SK-N-SH (cell line): ENCODE results near the gene PHLPP1. TPM values are rescaled to one million over a fixed set of nuclear protein-coding genes. Genes with fewer than 3 reads are reported as not detected.
A peak's percentile ranks its signal among the peaks of the same experiment; 100 is the strongest.

Experiments used
- CTCF ChIA-PET: fragments of 300-600, 350-600 bp; formaldehyde crosslinking; extraction: SDS; loops from one replicate; lab custom pipeline; 2021; lab: Yijun Ruan, JAX
- POLR2A ChIA-PET: fragments of 350-600 bp; sonication (Branson Sonifier 250); formaldehyde crosslinking; extraction: SDS; loops from one replicate; lab custom pipeline; 2020; ENCODE audit warnings: antibody characterized with exemption, inconsistent platforms; lab: Yijun Ruan, JAX
- DNase-seq: peaks from one replicate; pipeline ENCODE4 v3.0.0; 2012
- H2AFZ ChIP-seq: fragments of 200-600 bp; sonication (generic); 2 replicates; pipeline ENCODE4 v1.8.1; 2016; ENCODE audit warnings: antibody characterized with exemption, mild to moderate bottlenecking, low read depth
- H3F3A ChIP-seq: fragments of 200-600 bp; sonication (generic); replicated peaks from 2 replicates; pipeline ENCODE3; 2016; ENCODE audit warnings: antibody characterized with exemption, mild to moderate bottlenecking; ENCODE audit not compliant: insufficient read depth
- H3K27ac ChIP-seq, 2 experiments: fragments of 200-500 bp in 1 of 2; fragments of 200-600 bp in 1 of 2; sonication (Bioruptor generic) in 1 of 2; sonication (generic), shearing (Covaris generic) in 1 of 2; 2 replicates each; pipeline versions ENCODE4 v1.5.1 to v1.6.1; 2014 to 2016; ENCODE audit warnings: low read depth in 2 of 2, inconsistent platforms in 1 of 2, low read length in 1 of 2, mild to moderate bottlenecking in 1 of 2, mixed read lengths in 1 of 2
- H3K27me3 ChIP-seq: fragments of 200-600 bp; sonication (generic), shearing (Covaris generic); 2 replicates; pipeline ENCODE4 v1.6.1; 2016; ENCODE audit warnings: mixed run types; ENCODE audit not compliant: insufficient read depth
- H3K36me3 ChIP-seq, 2 experiments: fragments of 200-500 bp in 1 of 2; fragments of 200-600 bp in 1 of 2; sonication (Bioruptor generic) in 1 of 2; sonication (generic) in 1 of 2; replicated peaks in 1 of 2; 2 replicates each; pipeline versions ENCODE3 to v1.5.1; 2014 to 2016; ENCODE audit warnings: low read length in 1 of 2, mild to moderate bottlenecking in 1 of 2; ENCODE audit not compliant: insufficient read depth in 2 of 2, control insufficient read depth in 1 of 2
- H3K4me1 ChIP-seq, 2 experiments: fragments of 200-500 bp in 1 of 2; fragments of 200-600 bp in 1 of 2; sonication (Bioruptor generic) in 1 of 2; sonication (generic), shearing (Covaris generic) in 1 of 2; 2 replicates each; pipeline versions ENCODE4 v1.5.1 to v1.6.1; 2014 to 2016; ENCODE audit warnings: low read depth in 1 of 2, low read length in 1 of 2, mixed run types in 1 of 2; ENCODE audit not compliant: insufficient read depth in 2 of 2, control insufficient read depth in 1 of 2
- H3K4me2 ChIP-seq: fragments of 200-600 bp; sonication (generic), shearing (Covaris generic); 2 replicates; pipeline ENCODE4 v1.6.1; 2017; ENCODE audit warnings: mixed run types
- H3K4me3 ChIP-seq, 2 experiments: fragments of 200-500 bp in 1 of 2; fragments of 200-600 bp in 1 of 2; sonication (Bioruptor generic) in 1 of 2; sonication (generic), shearing (Covaris generic) in 1 of 2; 2 replicates each; pipeline versions ENCODE4 v1.5.1 to v1.8.1; 2014 to 2016; ENCODE audit warnings: low read depth in 2 of 2, inconsistent platforms in 1 of 2, low read length in 1 of 2, mild to moderate bottlenecking in 1 of 2, mixed read lengths in 1 of 2, moderate library complexity in 1 of 2
- H3K79me2 ChIP-seq: fragments of 200-600 bp; sonication (generic); 2 replicates; pipeline ENCODE4 v1.8.1; 2017; ENCODE audit warnings: mild to moderate bottlenecking; ENCODE audit not compliant: insufficient read depth
- H3K9ac ChIP-seq: fragments of 200-600 bp; sonication (generic); 2 replicates; pipeline ENCODE4 v1.6.1; 2017; ENCODE audit warnings: mixed run types
- H3K9me2 ChIP-seq: fragments of 200-600 bp; sonication (generic); 2 replicates; pipeline ENCODE4 v1.6.1; 2017; ENCODE audit warnings: mixed run types
- H3K9me3 ChIP-seq: fragments of 200-600 bp; sonication (generic); 2 replicates; pipeline ENCODE4 v1.6.1; 2017; ENCODE audit warnings: mixed run types, mild to moderate bottlenecking, moderate library complexity
- H4K20me1 ChIP-seq: fragments of 200-600 bp; sonication (generic); 2 replicates; pipeline ENCODE4 v1.6.1; 2017; ENCODE audit warnings: mild to moderate bottlenecking, mixed run types; ENCODE audit not compliant: insufficient read depth
- CHD2 ChIP-seq: fragments of 150-350 bp; IDR thresholded peaks from 2 replicates; pipeline ENCODE4 v1.6.1; 2018; ENCODE audit warnings: low read length; ENCODE audit not compliant: partially characterized antibody
- FOSL2 ChIP-seq: IDR thresholded peaks from 2 replicates; pipeline ENCODE4 v1.4.0; 2012; ENCODE audit warnings: low read depth, mild to moderate bottlenecking, moderate library complexity, borderline replicate concordance
- IRF3 ChIP-seq: fragments of 150-350 bp; IDR thresholded peaks from 2 replicates; pipeline ENCODE4 v1.6.1; 2016; ENCODE audit warnings: mild to moderate bottlenecking, low read depth, low read length
- JUND ChIP-seq: IDR thresholded peaks from 2 replicates; pipeline ENCODE4 v1.4.0; 2012
- MXI1 ChIP-seq: IDR thresholded peaks from 2 replicates; pipeline ENCODE4 v1.6.1; 2012; ENCODE audit warnings: mild to moderate bottlenecking, low read depth, low read length, improper control_type of control experiment
- NRF1 ChIP-seq: IDR thresholded peaks from 2 replicates; pipeline ENCODE4 v1.6.1; 2012; ENCODE audit warnings: low read depth, mild to moderate bottlenecking, low read length
- PBX3 ChIP-seq: IDR thresholded peaks from 2 replicates; pipeline ENCODE4; 2012
- RAD21 ChIP-seq: IDR thresholded peaks from 2 replicates; pipeline ENCODE4 v1.6.1; 2012; ENCODE audit warnings: mild to moderate bottlenecking, low read length
- RCOR1 ChIP-seq: fragments of 150-350 bp; IDR thresholded peaks from 2 replicates; pipeline ENCODE4 v1.6.1; 2017; ENCODE audit warnings: antibody characterized with exemption, low read length
- RFX5 ChIP-seq: IDR thresholded peaks from 2 replicates; pipeline ENCODE4 v1.6.1; 2012; ENCODE audit warnings: mild to moderate bottlenecking, improper control_type of control experiment, low read length
- SMC3 ChIP-seq: IDR thresholded peaks from 2 replicates; pipeline ENCODE4 v1.6.1; 2012; ENCODE audit warnings: low read depth, low read length, improper control_type of control experiment
- TAF1 ChIP-seq: IDR thresholded peaks from 2 replicates; pipeline ENCODE4 v1.6.1; 2012; ENCODE audit warnings: low read depth, mild to moderate bottlenecking, low read length, moderate library complexity, borderline replicate concordance
- TCF12 ChIP-seq: IDR thresholded peaks from 2 replicates; pipeline ENCODE4 v1.4.0; 2012
- TEAD4 ChIP-seq: IDR thresholded peaks from 2 replicates; pipeline ENCODE4 v1.4.0; 2012; ENCODE audit warnings: mild to moderate bottlenecking, borderline replicate concordance; ENCODE audit not compliant: insufficient read depth
- USF2 ChIP-seq: fragments of 150-350 bp; IDR thresholded peaks from 2 replicates; pipeline ENCODE4 v1.6.1; 2017; ENCODE audit warnings: antibody characterized with exemption, low read length, low read depth, borderline replicate concordance
- YY1 ChIP-seq: IDR thresholded peaks from 2 replicates; pipeline ENCODE4 v1.4.0; 2012; ENCODE audit warnings: low read depth, mild to moderate bottlenecking
- WGBS: methylation state at CpG from one replicate; pipeline ENCODE4 v1.1.6; 2017; ENCODE audit warnings: low lambda C conversion rate; 5-methylcytosine and 5-hydroxymethylcytosine counted together
- polyA plus RNA-seq, 3 experiments: library from polyadenylated mRNA; depleted of rRNA; stranded (reverse); fragments of >200 nt; gene quantifications; 2 replicates each; pipeline ENCODE4 v1.2.3, GENCODE V29; 2012

The PHLPP1 gene
- polyA plus RNA-seq, 1 of the 3 experiments (the other 2 are of a cell fraction): 4.6 TPM

GRCh38 chr18:62918361-62918760 lies 203.0 kb downstream of the PHLPP1 start:
- Histone ChIP-seq H3K9me2 (no peaks in the 10 kb centered on the region), H3K79me2 (no peaks in the 10 kb centered on the region; the same call in 1 of the 2 replicates), H3K36me3 (no peaks in the 10 kb centered on the region), H3K9ac (no peak overlapping the region), H3K9me3 (no peaks in the 10 kb centered on the region), H2AFZ (no peak overlapping the region), H4K20me1 (no peaks in the 10 kb centered on the region), H3K27me3 (no peaks in the 10 kb centered on the region), H3K4me3 (no peak overlapping the region), H3F3A (peaks cover 2% of the 10 kb centered on the region), H3K4me1 (no peaks in the 10 kb centered on the region), H3K27ac (no peak overlapping the region), H3K4me2 (no peak overlapping the region)
- CTCF ChIA-PET: interaction anchor here (1.1 kb wide), 1 partner anchor 34 kb away, joined by 3 read pairs; no protein-coding TSS in a partner anchor
- TF ChIP-seq RCOR1 (no peak), IRF3 (no peak), YY1 (no peak), NRF1 (no peak), TAF1 (no peak), MXI1 (no peak), FOSL2 (no peak), TCF12 (no peak), RAD21 (no peak), JUND (no peak), CHD2 (no peak), USF2 (no peak)
- POLR2A ChIA-PET: interaction anchor here (0.6 kb wide), 1 partner anchor 464 kb away, joined by 3 read pairs; no protein-coding TSS in a partner anchor
- no peak for DNase-seq

- no peak overlapping the region for H3K4me2 ChIP-seq
- POLR2A ChIA-PET: no interaction called here
- CTCF ChIA-PET: interaction anchor here (0.5 to 1.1 kb wide), 4 partner anchors 10 to 209 kb away, joined by 3 to 5 read pairs (median 3); no protein-coding TSS in a partner anchor
Measured at GRCh38 chr18:62919109-62919838, 203.9 kb downstream of the PHLPP1 start.

More at GRCh38 chr18:62919109-62919838, 203.9 kb downstream of the PHLPP1 start:
- Histone ChIP-seq H3K27me3 (no peaks in the 10 kb centered on the region), H3K27ac (no peak overlapping the region), H3K9ac (no peak overlapping the region), H3K79me2 (no peaks in the 10 kb centered on the region; the same call in 1 of the 2 replicates), H3K4me1 (no peaks in the 10 kb centered on the region), H4K20me1 (no peaks in the 10 kb centered on the region), H3K36me3 (no peaks in the 10 kb centered on the region), H3K9me3 (no peaks in the 10 kb centered on the region), H2AFZ (no peak overlapping the region), H3K9me2 (no peaks in the 10 kb centered on the region), H3K4me3 (no peak overlapping the region), H3F3A (no peaks in the 10 kb centered on the region)
- peak; percentile 31; the same call in 1 of the 2 replicates for TF ChIP-seq PBX3
- no peak for TF ChIP-seq TEAD4
- TF ChIP-seq YY1: no peak
- no peak for TF ChIP-seq SMC3
- TF ChIP-seq RFX5: no peak
- no peak for DNase-seq
- WGBS: 64% methylated on average over 2 of the region's 2 CpGs
